Thoracic aorta (tissue), 2 donors: ENCODE measurements around the gene PIRT. TPM values are rescaled to one million over a fixed set of nuclear protein-coding genes. Genes with fewer than 3 reads are reported as not detected.

Experiments
- ATAC-seq: fragments of 150-250 bp; one replicate; pipeline ENCODE4 v1.8.0; 2017; ENCODE audit warnings: low read depth; ENCODE audit not compliant: insufficient number of reproducible peaks, low FRiP score
- DNase-seq: peaks from one replicate; pipeline ENCODE4 v3.0.0-alpha.2; 2020; ENCODE audit warnings: low spot score
- H3K27ac ChIP-seq, 2 donors: fragments of 200-600 bp; sonication (generic); 1 replicate in 1 of 2; 2 replicates in 1 of 2; pipeline ENCODE4 v1.5.1; 2016; ENCODE audit warnings: mild to moderate bottlenecking in 2 of 2, moderate library complexity in 2 of 2
- H3K27me3 ChIP-seq: fragments of 200-600 bp; sonication (generic); replicated peaks from 2 replicates; pipeline ENCODE4 v1.6.0; 2016; ENCODE audit warnings: mild to moderate bottlenecking; ENCODE audit not compliant: insufficient read depth
- H3K36me3 ChIP-seq: fragments of 200-600 bp; sonication (generic); one replicate; pipeline ENCODE4 v1.5.1; 2016
- H3K4me1 ChIP-seq, 2 donors: fragments of 200-600 bp; sonication (generic); 1 replicate in 1 of 2; 2 replicates in 1 of 2; pipeline versions ENCODE4 v1.5.1 to v1.6.0; 2016; ENCODE audit warnings: low read depth in 2 of 2, mild to moderate bottlenecking in 1 of 2; ENCODE audit not compliant: control insufficient read depth in 1 of 2
- H3K4me3 ChIP-seq: fragments of 200-600 bp; sonication (generic); 2 replicates; pipeline ENCODE4 v1.5.1; 2016; ENCODE audit warnings: mild to moderate bottlenecking
- H3K9me3 ChIP-seq: fragments of 200-600 bp; sonication (generic); 2 replicates; pipeline ENCODE4 v1.5.1; 2016
- CTCF ChIP-seq: fragments of 200-600 bp; sonication (generic); IDR thresholded peaks from one replicate; pipeline ENCODE4 v1.5.1; 2019; ENCODE audit warnings: antibody characterized with exemption
- total RNA-seq, 2 donors: library from RNA; depleted of rRNA; stranded (reverse); fragments of >200 nt; gene quantifications; one replicate each; pipeline versions ENCODE4 v1.1.0 to v1.2.3, GENCODE V29; 2016

The PIRT gene
- total RNA-seq, 2 donors from 2014 or later: not detected

- Histone ChIP-seq H3K27ac (no peak overlapping the region), H3K9me3 (no peaks in the 10 kb centered on the region), H3K4me3 (no peak overlapping the region), H3K36me3 (no peaks in the 10 kb centered on the region), H3K4me1 (peaks cover 0 to 14% of the 10 kb centered on the region in 2 donors), H3K27me3 (no peaks in the 10 kb centered on the region)
- ATAC-seq (no peak), DNase-seq (no peak)
- no peak for TF ChIP-seq CTCF
Observed at GRCh38 chr17:10798332-10798749, 39.5 kb downstream of the PIRT start.

GRCh38 chr17:10797476-10798328, 40.2 kb downstream of the PIRT start:
- Histone ChIP-seq H3K9me3 (no peaks in the 10 kb centered on the region), H3K27me3 (no peaks in the 10 kb centered on the region), H3K27ac (no peak overlapping the region), H3K4me3 (no peak overlapping the region), H3K36me3 (no peaks in the 10 kb centered on the region), H3K4me1 (peaks cover 0 to 14% of the 10 kb centered on the region in 2 donors)
- no peak for TF ChIP-seq CTCF
- DNase-seq (no peak), ATAC-seq (no peak)

GRCh38 chr17:10793816-10794215, 44.1 kb downstream of the PIRT start:
- Histone ChIP-seq H3K9me3 (no peaks in the 10 kb centered on the region), H3K4me1 (peaks cover 10 to 26% of the 10 kb centered on the region in 2 donors), H3K27me3 (no peaks in the 10 kb centered on the region), H3K27ac (no peak overlapping the region), H3K4me3 (no peak overlapping the region), H3K36me3 (no peaks in the 10 kb centered on the region)
- TF ChIP-seq CTCF: no peak
- no peak for DNase-seq
- no peak for ATAC-seq

GRCh38 chr17:10793256-10793655, 44.6 kb downstream of the PIRT start:
- Histone ChIP-seq H3K4me1 (peaks cover 10 to 21% of the 10 kb centered on the region in 2 donors), H3K4me3 (no peak overlapping the region), H3K9me3 (no peaks in the 10 kb centered on the region), H3K36me3 (no peaks in the 10 kb centered on the region), H3K27me3 (no peaks in the 10 kb centered on the region), H3K27ac (no peak overlapping the region)
- DNase-seq (no peak), ATAC-seq (no peak)
- no peak for TF ChIP-seq CTCF

- H3K36me3 ChIP-seq: no peaks in the 10 kb centered on the region
- peaks cover 10 to 13% of the 10 kb centered on the region in 2 donors for H3K4me1 ChIP-seq
- ATAC-seq (no peak), DNase-seq (no peak)
- H3K9me3 ChIP-seq: no peaks in the 10 kb centered on the region
- no peak for TF ChIP-seq CTCF
- no peak overlapping the region for H3K4me3 ChIP-seq
- H3K27ac ChIP-seq: no peak overlapping the region
- H3K27me3 ChIP-seq: no peaks in the 10 kb centered on the region
Observed at GRCh38 chr17:10792151-10792550, 45.7 kb downstream of the PIRT start.
